CD14-positive monocyte (primary cell): ENCODE measurements around the gene PKNOX2. TPM values are rescaled to one million over a fixed set of nuclear protein-coding genes. Genes with fewer than 3 reads are reported as not detected.

ENCODE experiments used
- DNase-seq, 3 donors: peaks; one replicate each; pipeline ENCODE4 v3.0.0-alpha.2; 2011 to 2022
- H2AFZ ChIP-seq: 2 replicates; pipeline ENCODE4 v1.6.0; 2012; ENCODE audit warnings: mild to moderate bottlenecking, low read depth, low read length, inconsistent platforms; ENCODE audit not compliant: insufficient read depth, poor library complexity, severe bottlenecking
- H3K27ac ChIP-seq, 2 donors: 1 replicate in 1 of 2; 2 replicates in 1 of 2; pipeline ENCODE4 v1.5.1; 2012 to 2013; ENCODE audit warnings: low read length in 2 of 2, control low read depth in 1 of 2, inconsistent platforms in 1 of 2, low read depth in 1 of 2, mild to moderate bottlenecking in 1 of 2
- H3K27me3 ChIP-seq, 2 donors: one replicate each; pipeline versions ENCODE4 v1.6.0 to v1.6.1; 2011 to 2013; ENCODE audit warnings: low read length in 2 of 2; ENCODE audit not compliant: control insufficient read depth in 2 of 2, insufficient read depth in 2 of 2
- H3K36me3 ChIP-seq, 2 donors: replicated peaks in 1 of 2; 1 replicate in 1 of 2; 2 replicates in 1 of 2; pipeline versions ENCODE4 v1.5.1 to v1.6.1; 2012 to 2013; ENCODE audit warnings: low read length in 2 of 2, control low read depth in 1 of 2, inconsistent platforms in 1 of 2, mild to moderate bottlenecking in 1 of 2; ENCODE audit not compliant: insufficient read depth in 2 of 2, control insufficient read depth in 1 of 2
- H3K4me1 ChIP-seq, 2 donors: 1 replicate in 1 of 2; 2 replicates in 1 of 2; pipeline versions ENCODE4 v1.5.1 to v1.6.1; 2012 to 2013; ENCODE audit warnings: low read length in 2 of 2, control low read depth in 1 of 2, inconsistent platforms in 1 of 2, mild to moderate bottlenecking in 1 of 2, moderate library complexity in 1 of 2; ENCODE audit not compliant: insufficient read depth in 2 of 2, control insufficient read depth in 1 of 2
- H3K4me2 ChIP-seq: replicated peaks from 2 replicates; pipeline ENCODE3; 2012; ENCODE audit warnings: low read length, moderate library complexity, mild to moderate bottlenecking; ENCODE audit not compliant: poor library complexity, severe bottlenecking; ENCODE audit errors: extremely low read depth
- H3K4me3 ChIP-seq, 3 experiments: fragments of 200-600 bp in 1 of 3; sonication (generic) in 1 of 3; replicated peaks in 1 of 3; 1 replicate in 2 of 3; 2 replicates in 1 of 3; pipeline ENCODE4 v1.5.1; 2011 to 2013; ENCODE audit warnings: low read length in 3 of 3, mild to moderate bottlenecking in 3 of 3, control low read depth in 2 of 3, low read depth in 2 of 3, inconsistent platforms in 1 of 3, moderate library complexity in 1 of 3
- H3K79me2 ChIP-seq: 2 replicates; pipeline ENCODE4 v1.6.0; 2012; ENCODE audit warnings: mild to moderate bottlenecking, control low read depth, inconsistent platforms, low read length, moderate library complexity; ENCODE audit not compliant: insufficient read depth
- H3K9ac ChIP-seq: 2 replicates; pipeline ENCODE4 v1.6.0; 2017; ENCODE audit warnings: low read length, mild to moderate bottlenecking; ENCODE audit not compliant: insufficient read depth, poor library complexity, severe bottlenecking
- H3K9me3 ChIP-seq, 2 donors: replicated peaks in 1 of 2; 1 replicate in 1 of 2; 2 replicates in 1 of 2; pipeline versions ENCODE4 v1.5.1 to v1.6.1; 2012 to 2013; ENCODE audit warnings: low read length in 2 of 2, control low read depth in 1 of 2; ENCODE audit not compliant: control insufficient read depth in 1 of 2, insufficient read depth in 1 of 2
- H4K20me1 ChIP-seq: 2 replicates; pipeline ENCODE4 v1.6.0; 2012; ENCODE audit warnings: mild to moderate bottlenecking, low read length, control low read depth, moderate library complexity; ENCODE audit not compliant: insufficient read depth
- H3K27ac Mint-ChIP-seq, 7 donors: one replicate each; pipeline ENCODE4 v1.8.0; 2020; ENCODE audit warnings: mild to moderate bottlenecking in 7 of 7, mixed read lengths in 7 of 7, moderate library complexity in 6 of 7, inconsistent platforms in 2 of 7
- H3K27me3 Mint-ChIP-seq, 3 donors: one replicate each; pipeline ENCODE4 v1.8.0; 2021 to 2022; ENCODE audit warnings: low read depth in 3 of 3, mild to moderate bottlenecking in 3 of 3, mixed read lengths in 3 of 3, moderate library complexity in 3 of 3, inconsistent platforms in 1 of 3
- H3K36me3 Mint-ChIP-seq, 2 donors: one replicate each; pipeline ENCODE4 v1.8.0; 2020; ENCODE audit warnings: mixed read lengths in 2 of 2, inconsistent platforms in 1 of 2, mild to moderate bottlenecking in 1 of 2
- H3K4me1 Mint-ChIP-seq: one replicate; pipeline ENCODE4 v1.8.0; 2020; ENCODE audit warnings: mild to moderate bottlenecking, mixed read lengths
- H3K4me3 Mint-ChIP-seq, 2 donors: one replicate each; pipeline ENCODE4 v1.8.0; 2020; ENCODE audit warnings: mild to moderate bottlenecking in 2 of 2, mixed read lengths in 2 of 2, moderate library complexity in 1 of 2
- H3K9me3 Mint-ChIP-seq, 7 donors: one replicate each; pipeline ENCODE4 v1.8.0; 2020 to 2022; ENCODE audit warnings: mixed read lengths in 7 of 7, mild to moderate bottlenecking in 6 of 7, moderate library complexity in 6 of 7, inconsistent platforms in 2 of 7
- WGBS: methylation state at CpG from one replicate; pipeline ENCODE4 v1.1.5; 2013; ENCODE audit warnings: missing lambda C conversion rate; ENCODE audit not compliant: insufficient coverage; 5-methylcytosine and 5-hydroxymethylcytosine counted together
- intact Hi-C, 2 donors: fragments of 100-400 bp; cut with micrococcal nuclease; formaldehyde crosslinking; loops; one replicate each; pipeline versions ENCODE4 v1.15.0 to v1.15.1; 2023
- polyA minus RNA-seq: library from RNA; depleted of rRNA, polyadenylated mRNA; stranded (reverse); fragments of >200 nt; gene quantifications from 2 replicates; pipeline ENCODE4 v1.2.3, GENCODE V29; 2012
- polyA plus RNA-seq, 3 donors: library from polyadenylated mRNA; depleted of rRNA in 1 of 3; unstranded in 2 of 3; stranded (reverse) in 1 of 3; fragments of 300-500 nt in 2 of 3; fragments of >200 nt in 1 of 3; fragmentation: Illumina TruSeq in 2 of 3; gene quantifications; 1 replicate in 2 of 3; 2 replicates in 1 of 3; pipeline ENCODE4 v1.2.3, GENCODE V29; 2012 to 2021
- total RNA-seq, 12 experiments: library from RNA in 1 of 12; stranded (reverse) in 1 of 12; fragments of 120-200 nt in 1 of 12; gene quantifications; one replicate each; pipeline ENCODE4 v1.2.4 and lab custom pipeline; 2013 to 2026; ENCODE audit warnings: mixed read lengths in 6 of 12, inconsistent platforms in 1 of 12
- TF ChIP-seq, protein P1 (sequence below): fragments of 200-600 bp; IDR thresholded peaks from one replicate; pipeline ENCODE4 v1.8.0; 2022; ENCODE audit warnings: antibody characterized with exemption, mild to moderate bottlenecking

Gene PKNOX2, protein sequence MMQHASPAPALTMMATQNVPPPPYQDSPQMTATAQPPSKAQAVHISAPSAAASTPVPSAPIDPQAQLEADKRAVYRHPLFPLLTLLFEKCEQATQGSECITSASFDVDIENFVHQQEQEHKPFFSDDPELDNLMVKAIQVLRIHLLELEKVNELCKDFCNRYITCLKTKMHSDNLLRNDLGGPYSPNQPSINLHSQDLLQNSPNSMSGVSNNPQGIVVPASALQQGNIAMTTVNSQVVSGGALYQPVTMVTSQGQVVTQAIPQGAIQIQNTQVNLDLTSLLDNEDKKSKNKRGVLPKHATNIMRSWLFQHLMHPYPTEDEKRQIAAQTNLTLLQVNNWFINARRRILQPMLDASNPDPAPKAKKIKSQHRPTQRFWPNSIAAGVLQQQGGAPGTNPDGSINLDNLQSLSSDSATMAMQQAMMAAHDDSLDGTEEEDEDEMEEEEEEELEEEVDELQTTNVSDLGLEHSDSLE
- not detected for total RNA-seq (2013)
- polyA plus RNA-seq = not detected
- under 0.01 TPM in 1 of 2 replicates, not detected in the other for polyA minus RNA-seq
- 0 to 1.5 (median 0.08) reads per million in 11 experiments for total RNA-seq (lab: John Stamatoyannopoulos, UW)

GRCh38 chr11:125164422-125165110 is at the start of gene PKNOX2:
PKNOX2 (plus strand) TSS chr11:125164751; CDS start chr11:125351306, 186,555 bp downstream.
- under 1% methylated on average over 38 of the region's 58 CpGs for WGBS
- H3K27me3 ChIP-seq = peaks cover 70 to 82% of the 10 kb centered on the region in 2 donors
- H3K9ac ChIP-seq = peak within 1 kb of the TSS; percentile 15
- H4K20me1 ChIP-seq = no peaks in the 10 kb centered on the region
- Mint-ChIP-seq H3K4me1 (peaks cover 18% of the 10 kb centered on the region), H3K36me3 (peaks cover 0 to 18% of the 10 kb centered on the region in 2 donors), H3K9me3 (peaks cover 0 to 27% (median 15%) of the 10 kb centered on the region in 7 donors), H3K27me3 (peaks cover 73 to 83% (median 81%) of the 10 kb centered on the region in 3 donors), H3K27ac (peak within 1 kb of the TSS in 1 of 7 donors; percentile 51), H3K4me3 (peak within 1 kb of the TSS; percentile 81 to 95)
- H3K4me3 ChIP-seq = peak within 1 kb of the TSS; percentile 28 to 70 (median 34)
- no peak within 1 kb of the TSS for H3K27ac ChIP-seq
- peak in 2 of 3 donors; percentile 2 to 20 for DNase-seq
- peak within 1 kb of the TSS; percentile 66 for H2AFZ ChIP-seq
- no peaks in the 10 kb centered on the region for H3K79me2 ChIP-seq
- TF ChIP-seq, protein P1, sequence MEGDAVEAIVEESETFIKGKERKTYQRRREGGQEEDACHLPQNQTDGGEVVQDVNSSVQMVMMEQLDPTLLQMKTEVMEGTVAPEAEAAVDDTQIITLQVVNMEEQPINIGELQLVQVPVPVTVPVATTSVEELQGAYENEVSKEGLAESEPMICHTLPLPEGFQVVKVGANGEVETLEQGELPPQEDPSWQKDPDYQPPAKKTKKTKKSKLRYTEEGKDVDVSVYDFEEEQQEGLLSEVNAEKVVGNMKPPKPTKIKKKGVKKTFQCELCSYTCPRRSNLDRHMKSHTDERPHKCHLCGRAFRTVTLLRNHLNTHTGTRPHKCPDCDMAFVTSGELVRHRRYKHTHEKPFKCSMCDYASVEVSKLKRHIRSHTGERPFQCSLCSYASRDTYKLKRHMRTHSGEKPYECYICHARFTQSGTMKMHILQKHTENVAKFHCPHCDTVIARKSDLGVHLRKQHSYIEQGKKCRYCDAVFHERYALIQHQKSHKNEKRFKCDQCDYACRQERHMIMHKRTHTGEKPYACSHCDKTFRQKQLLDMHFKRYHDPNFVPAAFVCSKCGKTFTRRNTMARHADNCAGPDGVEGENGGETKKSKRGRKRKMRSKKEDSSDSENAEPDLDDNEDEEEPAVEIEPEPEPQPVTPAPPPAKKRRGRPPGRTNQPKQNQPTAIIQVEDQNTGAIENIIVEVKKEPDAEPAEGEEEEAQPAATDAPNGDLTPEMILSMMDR = peak; percentile 49
- H3K4me2 ChIP-seq = peak within 1 kb of the TSS; percentile 91
- peaks cover 0 to 30% of the 10 kb centered on the region in 2 donors for H3K9me3 ChIP-seq
- peaks cover 8 to 22% of the 10 kb centered on the region in 2 donors for H3K4me1 ChIP-seq
- H3K36me3 ChIP-seq = no peaks in the 10 kb centered on the region
- intact Hi-C loops = no loop called here

DNA sequence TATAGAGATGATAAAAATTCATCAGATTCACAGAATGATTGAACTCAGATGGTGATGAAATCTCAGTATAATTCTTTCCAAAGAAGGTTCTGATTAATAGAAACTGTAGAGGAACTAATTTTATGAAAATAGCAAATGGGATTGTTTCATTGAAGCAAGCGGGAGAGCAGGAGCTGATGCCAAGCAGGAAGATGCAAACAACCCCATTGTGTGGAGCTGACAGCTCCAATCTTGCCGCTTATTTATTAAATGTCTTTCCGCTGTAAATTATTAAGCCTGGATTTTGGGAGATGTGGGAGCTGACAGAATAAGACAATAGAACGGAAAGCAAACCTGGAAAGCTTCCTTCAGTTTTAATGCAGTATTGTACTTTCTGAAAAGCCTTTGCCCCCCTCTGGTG is 47.1 kb upstream of the PKNOX2 start:
- peaks cover 0 to 3% (median 0%) of the 10 kb centered on the region in 7 donors for H3K9me3 Mint-ChIP-seq
- intact Hi-C loops = no loop called here
- peaks cover 0 to under 1% of the 10 kb centered on the region in 2 donors for H3K36me3 Mint-ChIP-seq
- peaks cover 12 to 15% (median 12%) of the 10 kb centered on the region in 3 donors for H3K27me3 Mint-ChIP-seq
- no peak overlapping the region for H3K4me3 Mint-ChIP-seq
- 100% methylated on average over 2 of the region's 4 CpGs for WGBS
- Histone ChIP-seq H3K4me1 (no peaks in the 10 kb centered on the region), H3K4me2 (no peak overlapping the region), H3K36me3 (no peaks in the 10 kb centered on the region), H2AFZ (no peak overlapping the region), H3K27me3 (peaks cover 0 to 3% of the 10 kb centered on the region in 2 donors), H3K9me3 (no peaks in the 10 kb centered on the region), H3K9ac (no peak overlapping the region), H3K4me3 (no peak overlapping the region), H4K20me1 (no peaks in the 10 kb centered on the region), H3K79me2 (no peaks in the 10 kb centered on the region), H3K27ac (no peak overlapping the region)
- TF ChIP-seq, protein P1 = no peak
- H3K4me1 Mint-ChIP-seq = no peaks in the 10 kb centered on the region
- H3K27ac Mint-ChIP-seq = no peak overlapping the region
- no peak for DNase-seq
